ENCODE measurements around the gene TMEM151B. TPM values are rescaled to one million over a fixed set of nuclear protein-coding genes. Genes with fewer than 3 reads are reported as not detected.

Gene TMEM151B
- total RNA-seq, 4 donors from 2014 or later: 0.09 to 0.21 TPM; not detected in 2

GRCh38 chr6:44255105-44255808 lies 15.0 kb upstream of the TMEM151B start:
- TF ChIP-seq POLR2A (IDR thresholded peaks at IDR 0.05) (no peak), CTCF (IDR thresholded peaks at IDR 0.05) (no peak)
- H3K27ac ChIP-seq: no peak overlapping the region
- intact Hi-C loops (cut with DNase I; ENCODE audit: low total_unique reads): no loop called here
- no peak for DNase-seq
- peaks cover 0 to 6% of the 10 kb centered on the region in 2 donors for H3K4me1 ChIP-seq
- H3K9me3 ChIP-seq: no peaks in the 10 kb centered on the region
- H3K27me3 ChIP-seq: no peaks in the 10 kb centered on the region
- H3K4me3 ChIP-seq: no peak overlapping the region
- no peaks in the 10 kb centered on the region for H3K36me3 ChIP-seq

GRCh38 chr6:44255871-44256774 lies 14.1 kb upstream of the TMEM151B start:
- H3K27ac ChIP-seq: peak overlapping the region; percentile 90 to 96
- H3K9me3 ChIP-seq: no peaks in the 10 kb centered on the region
- H3K4me1 ChIP-seq: peaks cover 0 to 6% of the 10 kb centered on the region in 2 donors
- intact Hi-C loops (cut with DNase I; ENCODE audit: low total_unique reads): no loop called here
- no peaks in the 10 kb centered on the region for H3K36me3 ChIP-seq
- no peak for DNase-seq
- H3K4me3 ChIP-seq: peak overlapping the region; percentile 62 to 89
- TF ChIP-seq CTCF (IDR thresholded peaks at IDR 0.05) (no peak), POLR2A (IDR thresholded peaks at IDR 0.05) (no peak)
- no peaks in the 10 kb centered on the region for H3K27me3 ChIP-seq

GRCh38 chr6:44256775-44257024 lies 13.6 kb upstream of the TMEM151B start:
- peak overlapping the region; percentile 90 to 96 for H3K27ac ChIP-seq
- peak in 1 of 2 donors; percentile 61 for DNase-seq
- TF ChIP-seq CTCF (IDR thresholded peaks at IDR 0.05) (no peak), POLR2A (IDR thresholded peaks at IDR 0.05) (no peak)
- no peaks in the 10 kb centered on the region for H3K9me3 ChIP-seq
- peak overlapping the region; percentile 62 to 89 for H3K4me3 ChIP-seq
- intact Hi-C loops (cut with DNase I; ENCODE audit: low total_unique reads): no loop called here
- H3K27me3 ChIP-seq: no peaks in the 10 kb centered on the region
- no peaks in the 10 kb centered on the region for H3K36me3 ChIP-seq
- peaks cover 0 to 6% of the 10 kb centered on the region in 2 donors for H3K4me1 ChIP-seq

GRCh38 chr6:44257025-44257752 lies 13.1 kb upstream of the TMEM151B start, which contains the start of gene SLC35B2:
Gene SLC35B2, minus strand, starts transcription at chr6:44257528. Its CDS starts 118 bp downstream, at chr6:44257410.
- Histone ChIP-seq H3K4me3 (peak within 1 kb of the TSS; percentile 62 to 89), H3K27ac (peak within 1 kb of the TSS; percentile 90 to 96), H3K27me3 (no peaks in the 10 kb centered on the region), H3K9me3 (no peaks in the 10 kb centered on the region), H3K36me3 (no peaks in the 10 kb centered on the region), H3K4me1 (peaks cover 0 to 6% of the 10 kb centered on the region in 2 donors)
- peak; percentile 52 to 87 for TF ChIP-seq POLR2A (IDR thresholded peaks at IDR 0.05)
- TF ChIP-seq CTCF (IDR thresholded peaks at IDR 0.05): peak; percentile 50 to 93 (median 89)
- intact Hi-C loops (cut with DNase I; ENCODE audit: low total_unique reads): no loop called here
- peak; percentile 57 to 74 for DNase-seq
